ENCODE data around the gene PTCSC3.

DNA sequence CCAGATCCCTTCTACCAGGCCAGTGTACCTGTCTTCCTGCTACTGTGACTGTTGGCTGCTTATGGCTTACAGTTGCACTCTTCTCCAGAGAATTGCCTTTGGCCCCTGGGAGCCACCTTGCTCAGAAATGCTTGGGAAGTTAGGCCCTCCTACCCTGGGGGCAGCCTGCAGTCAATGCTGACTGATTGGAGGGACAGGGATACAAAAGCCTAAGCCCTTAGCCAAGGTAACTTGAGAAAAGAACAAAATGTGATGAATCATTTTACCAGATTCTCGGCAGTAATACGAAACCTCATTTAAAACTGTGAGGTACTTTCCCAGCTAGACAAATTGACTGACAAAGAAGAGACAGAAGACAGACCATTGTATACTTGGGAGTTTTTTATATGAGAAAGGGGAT lies 47.3 kb downstream of the PTCSC3 start:
- TF ChIP-seq SREBF2 (IDR thresholded peaks at IDR 0.05) = no peak
- no peak for TF ChIP-seq CTCF (IDR thresholded peaks at IDR 0.05)
- no peak for TF ChIP-seq CEBPB (IDR thresholded peaks at IDR 0.05)
- no peak for TF ChIP-seq EP300 (IDR thresholded peaks at IDR 0.05)
- TF ChIP-seq, protein P1, sequence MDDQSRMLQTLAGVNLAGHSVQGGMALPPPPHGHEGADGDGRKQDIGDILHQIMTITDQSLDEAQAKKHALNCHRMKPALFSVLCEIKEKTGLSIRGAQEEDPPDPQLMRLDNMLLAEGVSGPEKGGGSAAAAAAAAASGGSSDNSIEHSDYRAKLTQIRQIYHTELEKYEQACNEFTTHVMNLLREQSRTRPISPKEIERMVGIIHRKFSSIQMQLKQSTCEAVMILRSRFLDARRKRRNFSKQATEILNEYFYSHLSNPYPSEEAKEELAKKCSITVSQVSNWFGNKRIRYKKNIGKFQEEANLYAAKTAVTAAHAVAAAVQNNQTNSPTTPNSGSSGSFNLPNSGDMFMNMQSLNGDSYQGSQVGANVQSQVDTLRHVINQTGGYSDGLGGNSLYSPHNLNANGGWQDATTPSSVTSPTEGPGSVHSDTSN (IDR thresholded peaks at IDR 0.05) = no peak
- TF ChIP-seq, protein P2, sequence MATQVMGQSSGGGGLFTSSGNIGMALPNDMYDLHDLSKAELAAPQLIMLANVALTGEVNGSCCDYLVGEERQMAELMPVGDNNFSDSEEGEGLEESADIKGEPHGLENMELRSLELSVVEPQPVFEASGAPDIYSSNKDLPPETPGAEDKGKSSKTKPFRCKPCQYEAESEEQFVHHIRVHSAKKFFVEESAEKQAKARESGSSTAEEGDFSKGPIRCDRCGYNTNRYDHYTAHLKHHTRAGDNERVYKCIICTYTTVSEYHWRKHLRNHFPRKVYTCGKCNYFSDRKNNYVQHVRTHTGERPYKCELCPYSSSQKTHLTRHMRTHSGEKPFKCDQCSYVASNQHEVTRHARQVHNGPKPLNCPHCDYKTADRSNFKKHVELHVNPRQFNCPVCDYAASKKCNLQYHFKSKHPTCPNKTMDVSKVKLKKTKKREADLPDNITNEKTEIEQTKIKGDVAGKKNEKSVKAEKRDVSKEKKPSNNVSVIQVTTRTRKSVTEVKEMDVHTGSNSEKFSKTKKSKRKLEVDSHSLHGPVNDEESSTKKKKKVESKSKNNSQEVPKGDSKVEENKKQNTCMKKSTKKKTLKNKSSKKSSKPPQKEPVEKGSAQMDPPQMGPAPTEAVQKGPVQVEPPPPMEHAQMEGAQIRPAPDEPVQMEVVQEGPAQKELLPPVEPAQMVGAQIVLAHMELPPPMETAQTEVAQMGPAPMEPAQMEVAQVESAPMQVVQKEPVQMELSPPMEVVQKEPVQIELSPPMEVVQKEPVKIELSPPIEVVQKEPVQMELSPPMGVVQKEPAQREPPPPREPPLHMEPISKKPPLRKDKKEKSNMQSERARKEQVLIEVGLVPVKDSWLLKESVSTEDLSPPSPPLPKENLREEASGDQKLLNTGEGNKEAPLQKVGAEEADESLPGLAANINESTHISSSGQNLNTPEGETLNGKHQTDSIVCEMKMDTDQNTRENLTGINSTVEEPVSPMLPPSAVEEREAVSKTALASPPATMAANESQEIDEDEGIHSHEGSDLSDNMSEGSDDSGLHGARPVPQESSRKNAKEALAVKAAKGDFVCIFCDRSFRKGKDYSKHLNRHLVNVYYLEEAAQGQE (IDR thresholded peaks at IDR 0.05) = no peak
- no peak for TF ChIP-seq POLR2A (IDR thresholded peaks at IDR 0.05; ENCODE audit: low read length)
- no peak for TF ChIP-seq HOXB5 (CRISPR knock-in tag; IDR thresholded peaks at IDR 0.05)
- TF ChIP-seq MYC (IDR thresholded peaks at IDR 0.05; ENCODE audit: borderline replicate concordance, low read length) = no peak
- TF ChIP-seq CHD4 (IDR thresholded peaks at IDR 0.05; ENCODE audit: borderline replicate concordance) = no peak
